Kidney glomerular epithelial cell (primary cell): ENCODE measurements around the gene KLK15.

Source experiments
- DNase-seq: peaks from one replicate; lab custom pipeline; 2025; lab: John Stamatoyannopoulos, UW

KLK15 gene

GRCh38 chr19:50843701-50844221 is 10.4 kb upstream of the KLK15 start:
- no peak for DNase-seq

GRCh38 chr19:50843205-50843604 is 9.8 kb upstream of the KLK15 start:
- DNase-seq: no peak

DNA sequence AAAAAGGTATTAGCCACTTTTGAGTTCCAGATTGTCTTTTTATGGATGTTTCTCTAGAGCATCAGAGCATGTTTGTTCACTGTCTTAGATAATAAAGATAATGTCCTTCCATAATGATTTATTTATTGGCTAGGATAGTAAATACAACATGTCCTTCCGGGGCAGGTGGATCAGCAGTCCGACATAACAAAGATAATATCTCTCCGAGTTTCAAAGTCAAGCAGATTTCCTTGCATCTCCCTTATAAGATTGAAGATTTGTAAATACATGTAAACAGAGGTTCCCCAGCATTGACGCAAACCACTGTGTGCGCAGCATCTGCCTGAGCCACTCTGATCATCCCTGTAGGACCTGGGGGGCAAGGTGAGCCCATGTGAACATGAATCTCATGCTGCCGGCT is 8.8 kb upstream of the KLK15 start:
- DNase-seq: no peak

DNA sequence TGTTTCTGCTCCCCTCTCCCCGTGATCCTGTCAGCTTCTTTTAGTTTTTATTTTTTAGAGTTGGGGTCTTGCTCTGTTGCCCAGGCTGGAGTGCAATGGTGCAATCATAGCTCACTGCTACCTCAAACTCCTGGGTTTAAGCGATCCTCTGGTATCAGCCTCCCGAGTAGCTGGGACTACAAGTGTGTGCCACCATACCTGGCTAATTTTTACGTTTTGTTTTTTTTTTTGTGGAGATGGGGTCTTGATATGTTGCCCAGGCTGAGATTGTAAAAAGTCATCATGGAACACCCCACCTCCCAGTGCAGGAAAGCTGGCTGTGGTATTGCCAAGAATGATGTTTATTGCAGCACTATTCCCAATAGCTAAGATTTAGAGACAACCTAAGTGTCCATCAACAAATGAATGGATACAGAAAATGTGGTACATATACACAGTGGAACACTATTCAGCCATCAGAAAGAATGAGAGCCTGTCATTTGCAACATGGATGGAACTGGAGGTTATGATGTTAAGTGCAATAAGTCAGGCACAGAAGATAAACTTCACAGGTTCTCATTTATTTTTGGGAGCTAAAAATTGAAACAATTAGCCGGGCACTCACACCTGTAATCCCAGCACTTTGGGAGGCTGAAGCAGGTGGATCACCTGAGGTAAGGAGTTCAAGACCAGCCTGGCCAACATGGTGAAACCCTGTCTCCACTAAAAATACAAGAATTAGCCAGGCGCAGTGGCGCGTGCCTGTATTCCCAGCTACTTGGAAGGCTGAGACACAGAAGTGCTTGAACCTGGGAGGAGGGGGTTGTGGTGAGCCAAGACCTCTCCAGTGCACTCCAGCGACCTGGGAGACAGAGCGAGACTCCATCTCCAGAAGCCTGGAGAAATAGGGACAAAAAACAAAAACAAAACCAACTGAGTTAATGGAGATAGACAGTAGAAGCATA is 6.6 kb upstream of the KLK15 start:
- DNase-seq: no peak

- no peak for DNase-seq
Observed at GRCh38 chr19:50838239-50838638, 4.9 kb upstream of the KLK15 start.

DNA sequence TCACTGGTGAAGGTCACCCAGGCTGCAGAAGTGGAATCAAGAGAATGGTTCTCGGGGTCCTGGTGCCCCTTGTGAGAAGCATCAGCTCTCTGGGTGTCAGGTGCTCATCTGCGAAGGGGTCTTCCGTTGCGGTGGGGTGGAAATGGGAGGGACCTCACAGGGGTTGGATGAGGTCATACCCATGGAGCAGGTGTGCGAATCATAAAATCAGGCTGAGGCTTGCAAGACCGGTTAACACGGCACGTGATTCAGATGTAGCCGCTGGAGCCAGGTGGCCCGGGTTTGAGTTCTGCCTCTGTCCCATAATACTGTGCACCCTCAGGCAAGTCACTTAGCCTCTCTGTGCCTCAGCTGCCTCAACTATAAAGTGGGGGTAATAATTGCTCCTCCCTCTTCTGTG is 3.9 kb upstream of the KLK15 start:
- DNase-seq: no peak

GRCh38 chr19:50836543-50837195 is 3.3 kb upstream of the KLK15 start:
- no peak for DNase-seq

GRCh38 chr19:50835785-50836542 is 2.6 kb upstream of the KLK15 start:
- peak; percentile 31 for DNase-seq

- no peak for DNase-seq
Observed at GRCh38 chr19:50835103-50835784, 1.9 kb upstream of the KLK15 start.

DNA sequence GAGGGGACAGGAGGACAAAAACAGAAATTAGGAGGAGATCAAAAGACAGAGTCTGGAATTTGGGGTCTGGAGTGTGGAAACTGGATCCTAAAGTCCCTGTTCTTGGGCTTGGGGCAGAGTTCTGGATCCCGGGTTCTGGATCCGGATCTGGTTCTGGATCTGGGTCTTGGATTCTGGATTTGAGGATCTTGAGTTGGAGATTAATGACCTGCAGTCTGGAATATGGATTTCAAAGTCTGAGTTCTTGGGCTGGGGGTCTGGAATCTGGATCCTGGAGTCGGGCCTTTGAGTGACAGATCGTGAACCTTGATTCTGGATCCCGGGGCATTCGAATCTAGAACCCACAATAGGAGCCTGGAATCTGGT is 411 bp upstream of the KLK15 start:
- DNase-seq: no peak

GRCh38 chr19:50832666-50833065 is 708 bp downstream of the KLK15 start:
- DNase-seq: no peak

DNA sequence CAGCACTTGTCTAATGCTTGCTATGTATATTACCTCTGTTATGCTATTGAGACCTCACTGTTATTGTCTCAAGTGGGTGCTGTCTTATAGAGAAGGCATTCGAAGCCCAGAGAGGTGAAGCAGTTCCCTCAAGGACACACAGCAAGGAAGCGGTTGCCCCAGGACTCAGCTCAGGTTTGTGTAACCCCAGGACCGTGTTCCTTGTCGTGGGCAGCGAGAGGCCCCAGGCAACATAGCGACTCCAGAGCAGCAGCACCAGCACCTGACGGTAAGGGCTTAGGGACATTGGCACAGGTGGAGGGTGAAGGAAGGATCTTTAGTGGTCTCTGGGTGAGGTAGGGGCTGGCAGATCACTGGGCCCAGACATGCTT is 2.4 kb downstream of the KLK15 start:
- DNase-seq: no peak

DNA sequence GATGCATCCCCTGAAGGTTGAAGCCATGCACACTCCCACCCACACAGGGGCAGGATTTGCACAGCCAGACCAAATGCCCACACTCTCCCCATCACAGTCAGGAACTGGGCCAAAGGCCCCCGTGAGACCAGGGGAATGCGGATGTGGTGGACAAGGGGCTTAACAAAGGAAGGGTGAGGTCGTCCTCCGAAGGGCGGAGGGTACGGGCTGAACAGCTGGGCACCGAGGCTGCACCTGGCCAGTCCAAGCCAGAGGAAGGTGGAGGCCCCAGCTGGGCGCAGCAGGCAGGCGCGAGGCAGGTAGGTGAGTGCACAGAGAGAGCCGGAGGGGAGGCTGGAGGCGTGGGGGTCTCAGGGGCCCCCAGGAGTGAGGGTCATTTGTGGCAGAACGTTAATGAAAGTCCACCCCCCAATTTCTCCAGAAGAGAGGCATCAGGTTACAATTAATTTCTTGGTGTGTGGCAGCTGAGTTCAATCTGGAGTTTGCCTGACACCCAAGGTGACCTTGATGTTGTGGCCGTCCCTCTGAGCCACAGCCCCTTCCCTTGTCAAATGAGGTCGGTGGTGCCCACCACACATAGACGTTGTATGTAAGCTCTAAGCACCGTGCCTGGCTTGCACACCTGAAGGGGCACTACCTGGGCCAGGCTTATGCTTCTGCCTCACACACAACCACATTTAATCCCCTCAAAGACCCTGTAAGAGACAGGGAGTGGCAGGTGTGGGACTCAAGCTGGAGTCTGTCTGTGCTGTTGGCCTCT is 2.9 kb downstream of the KLK15 start:
- DNase-seq: no peak

DNA sequence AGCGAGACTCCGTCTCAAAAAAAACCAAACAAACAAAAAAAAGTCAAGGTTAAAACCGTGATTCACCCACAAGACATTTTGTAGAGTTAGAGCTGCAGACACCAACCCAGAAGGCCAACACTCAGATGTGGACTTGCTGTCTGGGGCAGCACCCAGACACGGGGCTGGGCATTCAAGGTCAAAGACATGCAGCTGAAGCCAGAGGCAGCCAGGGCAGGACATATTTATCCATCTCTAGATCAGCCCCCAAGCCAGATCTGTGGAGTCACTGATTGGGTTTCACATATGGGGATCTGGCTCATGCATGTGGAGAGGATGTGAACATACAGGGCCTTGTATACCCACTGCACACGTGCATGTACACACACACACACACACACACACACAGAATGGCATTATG is 3.6 kb downstream of the KLK15 start:
- no peak for DNase-seq

DNA sequence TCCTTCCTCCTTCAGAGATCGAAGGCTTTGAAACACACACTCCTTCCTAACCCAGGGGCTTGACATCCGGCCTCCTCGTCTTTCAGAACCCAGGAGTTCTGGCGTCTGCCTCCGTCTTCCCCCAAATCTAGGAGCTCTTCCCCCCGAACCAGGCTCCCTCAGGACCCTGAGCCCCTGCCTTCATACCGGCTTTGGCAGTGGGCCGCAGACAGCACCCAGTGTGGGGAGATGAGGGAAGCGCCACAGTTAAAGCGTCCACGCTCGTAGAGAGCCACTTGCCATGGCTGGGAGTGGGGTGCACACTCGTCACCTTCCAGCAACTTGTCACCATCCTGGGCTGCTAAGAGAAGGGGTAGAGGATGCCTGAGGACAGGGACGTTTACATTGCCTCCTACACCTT is 5.9 kb downstream of the KLK15 start:
- DNase-seq: no peak

DNA sequence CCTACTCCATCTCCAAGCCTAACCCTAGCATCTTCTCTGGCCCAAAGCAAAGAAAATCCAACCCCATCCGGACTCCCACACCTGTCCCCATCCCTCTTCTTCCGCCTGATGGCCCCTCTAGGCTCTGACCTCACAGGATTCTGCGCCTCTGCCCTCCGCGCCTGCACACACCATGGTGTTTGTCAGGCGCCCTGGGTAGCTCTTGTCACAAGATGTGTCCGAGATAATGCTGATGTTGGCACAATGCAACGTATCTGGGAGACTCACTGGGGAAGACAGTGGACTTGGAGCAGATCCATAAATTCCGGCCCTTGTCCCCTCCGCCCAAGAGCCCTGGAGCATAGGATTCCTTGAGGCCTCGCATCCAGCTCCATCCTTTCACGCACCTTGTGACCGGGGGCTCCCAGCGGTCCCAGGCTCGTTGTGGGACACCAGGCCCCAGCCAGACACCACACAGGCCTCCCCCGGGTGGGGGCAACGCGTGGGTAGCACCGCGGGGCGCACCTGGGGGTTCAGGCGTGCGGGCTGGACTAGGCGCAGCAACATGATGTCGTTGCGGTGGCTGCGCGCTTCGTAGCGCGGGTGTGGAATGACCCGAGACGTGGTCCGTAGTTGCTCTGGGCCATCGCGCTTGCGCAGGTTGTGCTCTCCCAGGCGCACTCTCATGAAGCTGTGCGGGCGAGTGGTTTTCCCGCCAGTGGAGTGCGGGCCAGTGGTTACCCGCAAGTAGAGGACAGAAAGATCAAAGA is 6.7 kb downstream of the KLK15 start:
- DNase-seq: no peak

DNA sequence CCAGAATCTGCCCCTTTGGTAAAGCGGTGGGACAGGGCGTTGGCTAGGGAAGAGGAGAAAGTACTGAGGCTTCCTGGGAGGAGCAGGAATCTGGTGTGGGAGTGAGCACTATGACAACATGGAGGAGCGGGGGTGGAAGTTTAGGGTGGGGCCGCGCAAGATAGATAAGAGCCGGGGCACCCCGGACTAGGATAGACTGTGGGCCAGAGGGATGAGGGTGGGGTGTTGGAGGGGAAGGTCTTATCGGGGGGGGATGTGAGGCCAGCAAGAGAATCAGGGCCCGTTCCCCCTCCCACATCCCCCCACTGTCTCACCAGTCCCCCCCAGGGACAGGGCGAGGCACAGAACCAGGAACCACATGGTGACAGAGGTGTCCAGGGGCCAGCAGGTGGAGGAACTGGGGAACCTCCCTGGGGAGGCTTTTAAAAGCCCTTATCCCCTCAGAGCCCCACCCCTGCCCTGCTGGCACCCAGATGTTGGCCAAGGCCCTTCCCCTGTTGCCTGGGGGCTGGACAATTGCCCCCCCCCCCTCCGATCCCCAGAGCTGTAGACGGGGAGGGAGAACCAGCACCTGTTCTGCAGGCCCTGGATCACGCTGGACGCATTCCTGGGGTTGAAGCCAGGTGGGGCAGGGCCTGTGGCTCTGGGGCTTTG is 9.9 kb downstream of the KLK15 start, which contains the start of gene KLK1:
KLK1 (minus strand) TSS at position 399 of the 654 bp plus-strand sequence; CDS start at position 360, 39 bp downstream.
- DNase-seq: no peak

DNA sequence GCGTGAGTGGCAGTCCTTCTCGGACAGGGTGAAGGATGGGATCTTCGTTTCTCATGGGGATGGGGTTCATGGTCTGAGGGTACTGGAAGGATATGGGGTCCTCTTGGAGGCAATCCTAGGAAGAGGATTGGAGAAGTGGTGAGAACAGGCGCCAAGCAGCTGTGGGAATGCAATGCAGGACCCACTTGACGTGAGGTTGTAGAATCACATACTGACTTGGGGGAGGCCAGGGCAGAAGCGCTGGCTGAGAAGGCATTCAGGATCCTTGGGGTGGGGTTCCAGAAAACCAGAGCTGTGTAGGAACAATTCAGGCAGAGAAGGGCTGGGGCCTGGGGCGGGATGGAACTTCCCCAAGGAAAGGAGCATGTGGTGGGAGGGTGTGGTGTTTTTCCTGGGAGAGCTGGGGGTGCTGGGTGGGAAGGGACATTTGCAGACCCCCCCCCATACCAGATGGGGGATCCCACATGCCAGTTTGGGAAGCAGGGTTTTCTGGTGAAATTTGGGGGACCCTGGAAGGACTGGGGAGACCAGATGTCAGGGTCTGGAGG is 10.6 kb downstream of the KLK15 start:
- DNase-seq: no peak

DNA sequence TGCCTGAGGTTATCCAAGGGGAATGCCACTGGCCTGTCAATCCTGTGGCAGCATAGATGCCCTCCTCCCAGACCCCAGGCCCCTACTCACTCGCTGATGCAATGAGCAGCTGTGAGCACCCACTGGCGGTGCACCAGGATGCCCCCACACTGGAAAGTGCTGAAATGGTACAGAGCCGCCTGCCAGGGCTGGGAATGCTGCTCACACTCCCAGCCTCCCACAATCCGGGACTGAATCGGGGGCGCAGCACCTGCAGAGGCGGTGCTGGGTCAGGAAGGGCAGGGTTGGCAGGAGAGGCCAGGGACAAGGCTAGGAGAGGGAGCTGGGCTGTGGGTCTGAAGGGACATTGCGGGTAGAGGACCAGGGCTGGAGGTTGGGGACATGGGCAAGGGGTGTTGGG is 11.8 kb downstream of the KLK15 start:
- no peak for DNase-seq

DNA sequence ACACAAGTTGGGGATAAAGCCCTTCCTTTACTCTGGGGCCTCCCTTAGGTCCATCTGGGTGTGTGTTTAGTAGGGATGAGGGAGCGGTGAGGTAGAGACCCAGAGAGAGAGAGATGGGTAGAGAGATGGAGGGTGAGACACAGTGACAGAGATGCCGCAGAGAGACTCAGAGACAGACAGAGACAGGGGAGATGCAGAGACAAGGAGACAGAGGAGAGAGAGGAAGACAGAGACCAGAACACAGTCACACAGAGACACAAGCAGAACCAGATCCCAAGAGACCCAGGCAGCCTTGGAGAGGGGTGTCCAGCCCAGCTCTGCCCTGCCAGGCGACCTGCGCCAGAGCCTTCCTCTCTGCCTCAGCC is 12.1 kb downstream of the KLK15 start:
- no peak for DNase-seq
